ENCODE results near the gene NKAPL. TPM values are rescaled to one million over a fixed set of nuclear protein-coding genes. Genes with fewer than 3 reads are reported as not detected.

NKAPL gene
- total and polyA plus RNA-seq, 2 of the 13 experiments (the other 11 are each of a cell fraction or from before 2014, with no cell fraction given): not detected

DNA sequence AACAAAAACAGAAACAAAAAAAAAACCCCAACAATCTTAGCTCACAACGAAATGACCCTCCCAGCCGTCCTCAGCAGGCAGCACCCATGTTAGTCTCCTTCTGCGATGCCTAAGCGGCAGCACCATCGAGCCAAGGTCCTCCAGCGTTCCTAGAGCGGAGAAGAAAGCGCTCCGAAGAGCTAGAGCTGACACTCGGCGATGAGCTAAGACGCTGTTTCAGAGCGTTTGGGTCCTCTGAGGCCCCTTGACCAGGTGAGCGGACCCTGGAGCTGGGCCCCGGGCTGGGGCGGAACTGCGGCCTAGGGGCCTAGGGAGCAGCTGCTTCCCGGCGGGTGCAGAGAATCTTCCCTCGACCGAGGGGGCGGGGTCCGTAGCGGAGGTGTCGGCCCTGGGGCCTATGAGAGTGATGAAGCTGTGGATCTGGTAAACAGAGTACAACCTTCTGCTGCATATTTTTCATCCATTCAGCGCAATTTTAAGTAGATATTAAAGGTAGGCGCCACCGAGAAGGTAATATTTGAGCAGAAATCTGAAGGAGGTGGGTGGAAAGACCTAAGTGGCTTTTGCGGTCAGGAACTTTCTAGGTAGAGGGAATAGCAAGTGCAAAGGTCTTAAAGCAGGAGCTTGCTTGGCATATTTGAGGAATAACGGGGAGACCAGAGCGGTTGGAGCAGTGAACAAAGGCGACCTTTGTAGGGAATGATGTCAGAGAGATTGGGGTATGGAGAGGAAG, 8.0 kb downstream of the NKAPL start, which contains the start of gene ZSCAN26 (continued):
- TF ChIP-seq, protein P1, sequence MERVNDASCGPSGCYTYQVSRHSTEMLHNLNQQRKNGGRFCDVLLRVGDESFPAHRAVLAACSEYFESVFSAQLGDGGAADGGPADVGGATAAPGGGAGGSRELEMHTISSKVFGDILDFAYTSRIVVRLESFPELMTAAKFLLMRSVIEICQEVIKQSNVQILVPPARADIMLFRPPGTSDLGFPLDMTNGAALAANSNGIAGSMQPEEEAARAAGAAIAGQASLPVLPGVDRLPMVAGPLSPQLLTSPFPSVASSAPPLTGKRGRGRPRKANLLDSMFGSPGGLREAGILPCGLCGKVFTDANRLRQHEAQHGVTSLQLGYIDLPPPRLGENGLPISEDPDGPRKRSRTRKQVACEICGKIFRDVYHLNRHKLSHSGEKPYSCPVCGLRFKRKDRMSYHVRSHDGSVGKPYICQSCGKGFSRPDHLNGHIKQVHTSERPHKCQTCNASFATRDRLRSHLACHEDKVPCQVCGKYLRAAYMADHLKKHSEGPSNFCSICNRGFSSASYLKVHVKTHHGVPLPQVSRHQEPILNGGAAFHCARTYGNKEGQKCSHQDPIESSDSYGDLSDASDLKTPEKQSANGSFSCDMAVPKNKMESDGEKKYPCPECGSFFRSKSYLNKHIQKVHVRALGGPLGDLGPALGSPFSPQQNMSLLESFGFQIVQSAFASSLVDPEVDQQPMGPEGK (CRISPR knock-in tag; IDR thresholded peaks at IDR 0.05): peak; percentile 70; the same call in 1 of the 2 replicates
- peak; percentile 92 for TF ChIP-seq ZNF292 (CRISPR knock-in tag; IDR thresholded peaks at IDR 0.05; ENCODE audit: borderline replicate concordance, low read depth)
- no peak; the same call in 1 of the 2 replicates for TF ChIP-seq ZNF256 (CRISPR knock-in tag; conservative IDR thresholded peaks at IDR 0.05)
- TF ChIP-seq, protein P2, sequence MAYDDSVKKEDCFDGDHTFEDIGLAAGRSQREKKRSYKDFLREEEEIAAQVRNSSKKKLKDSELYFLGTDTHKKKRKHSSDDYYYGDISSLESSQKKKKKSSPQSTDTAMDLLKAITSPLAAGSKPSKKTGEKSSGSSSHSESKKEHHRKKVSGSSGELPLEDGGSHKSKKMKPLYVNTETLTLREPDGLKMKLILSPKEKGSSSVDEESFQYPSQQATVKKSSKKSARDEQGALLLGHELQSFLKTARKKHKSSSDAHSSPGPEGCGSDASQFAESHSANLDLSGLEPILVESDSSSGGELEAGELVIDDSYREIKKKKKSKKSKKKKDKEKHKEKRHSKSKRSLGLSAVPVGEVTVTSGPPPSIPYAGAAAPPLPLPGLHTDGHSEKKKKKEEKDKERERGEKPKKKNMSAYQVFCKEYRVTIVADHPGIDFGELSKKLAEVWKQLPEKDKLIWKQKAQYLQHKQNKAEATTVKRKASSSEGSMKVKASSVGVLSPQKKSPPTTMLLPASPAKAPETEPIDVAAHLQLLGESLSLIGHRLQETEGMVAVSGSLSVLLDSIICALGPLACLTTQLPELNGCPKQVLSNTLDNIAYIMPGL (CRISPR knock-in tag; IDR thresholded peaks at IDR 0.05; ENCODE audit: borderline replicate concordance in 1 of 2, low read depth in 1 of 2): peak; percentile 94 to 97; a peak in 3 of 4 replicates
- TF ChIP-seq, protein P3, sequence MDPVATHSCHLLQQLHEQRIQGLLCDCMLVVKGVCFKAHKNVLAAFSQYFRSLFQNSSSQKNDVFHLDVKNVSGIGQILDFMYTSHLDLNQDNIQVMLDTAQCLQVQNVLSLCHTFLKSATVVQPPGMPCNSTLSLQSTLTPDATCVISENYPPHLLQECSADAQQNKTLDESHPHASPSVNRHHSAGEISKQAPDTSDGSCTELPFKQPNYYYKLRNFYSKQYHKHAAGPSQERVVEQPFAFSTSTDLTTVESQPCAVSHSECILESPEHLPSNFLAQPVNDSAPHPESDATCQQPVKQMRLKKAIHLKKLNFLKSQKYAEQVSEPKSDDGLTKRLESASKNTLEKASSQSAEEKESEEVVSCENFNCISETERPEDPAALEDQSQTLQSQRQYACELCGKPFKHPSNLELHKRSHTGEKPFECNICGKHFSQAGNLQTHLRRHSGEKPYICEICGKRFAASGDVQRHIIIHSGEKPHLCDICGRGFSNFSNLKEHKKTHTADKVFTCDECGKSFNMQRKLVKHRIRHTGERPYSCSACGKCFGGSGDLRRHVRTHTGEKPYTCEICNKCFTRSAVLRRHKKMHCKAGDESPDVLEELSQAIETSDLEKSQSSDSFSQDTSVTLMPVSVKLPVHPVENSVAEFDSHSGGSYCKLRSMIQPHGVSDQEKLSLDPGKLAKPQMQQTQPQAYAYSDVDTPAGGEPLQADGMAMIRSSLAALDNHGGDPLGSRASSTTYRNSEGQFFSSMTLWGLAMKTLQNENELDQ (CRISPR knock-in tag; IDR thresholded peaks at IDR 0.05; ENCODE audit: borderline replicate concordance): peak; percentile 64; the same call in 1 of the 2 replicates
- TF ChIP-seq, protein P4, sequence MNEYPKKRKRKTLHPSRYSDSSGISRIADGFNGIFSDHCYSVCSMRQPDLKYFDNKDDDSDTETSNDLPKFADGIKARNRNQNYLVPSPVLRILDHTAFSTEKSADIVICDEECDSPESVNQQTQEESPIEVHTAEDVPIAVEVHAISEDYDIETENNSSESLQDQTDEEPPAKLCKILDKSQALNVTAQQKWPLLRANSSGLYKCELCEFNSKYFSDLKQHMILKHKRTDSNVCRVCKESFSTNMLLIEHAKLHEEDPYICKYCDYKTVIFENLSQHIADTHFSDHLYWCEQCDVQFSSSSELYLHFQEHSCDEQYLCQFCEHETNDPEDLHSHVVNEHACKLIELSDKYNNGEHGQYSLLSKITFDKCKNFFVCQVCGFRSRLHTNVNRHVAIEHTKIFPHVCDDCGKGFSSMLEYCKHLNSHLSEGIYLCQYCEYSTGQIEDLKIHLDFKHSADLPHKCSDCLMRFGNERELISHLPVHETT (CRISPR knock-in tag; conservative IDR thresholded peaks at IDR 0.05): peak; percentile 73
- no peak for TF ChIP-seq ZNF101 (CRISPR knock-in tag; IDR thresholded peaks at IDR 0.05; ENCODE audit: borderline replicate concordance, low read depth)
- TF ChIP-seq EHMT2 (IDR thresholded peaks at IDR 0.05; ENCODE audit: borderline replicate concordance, low read depth, low read length): peak; percentile 78; the same call in 1 of the 2 replicates
- 0 out of 2 replicates have a peak, but pooled peaks have one; percentile 44 for TF ChIP-seq MYNN (CRISPR knock-in tag; IDR thresholded peaks at IDR 0.05; ENCODE audit: low read depth)
- no peak for TF ChIP-seq ZSCAN30 (CRISPR knock-in tag; IDR thresholded peaks at IDR 0.05)
- no peak for TF ChIP-seq IKZF1 (IDR thresholded peaks at IDR 0.05)
- TF ChIP-seq SIN3B (IDR thresholded peaks at IDR 0.05; ENCODE audit: low read length): peak; percentile 30; the same call in 1 of the 2 replicates
- TF ChIP-seq ARNT2 (CRISPR knock-in tag; IDR thresholded peaks at IDR 0.05; ENCODE audit: low read depth): peak; percentile 84
- TF ChIP-seq, protein P5, sequence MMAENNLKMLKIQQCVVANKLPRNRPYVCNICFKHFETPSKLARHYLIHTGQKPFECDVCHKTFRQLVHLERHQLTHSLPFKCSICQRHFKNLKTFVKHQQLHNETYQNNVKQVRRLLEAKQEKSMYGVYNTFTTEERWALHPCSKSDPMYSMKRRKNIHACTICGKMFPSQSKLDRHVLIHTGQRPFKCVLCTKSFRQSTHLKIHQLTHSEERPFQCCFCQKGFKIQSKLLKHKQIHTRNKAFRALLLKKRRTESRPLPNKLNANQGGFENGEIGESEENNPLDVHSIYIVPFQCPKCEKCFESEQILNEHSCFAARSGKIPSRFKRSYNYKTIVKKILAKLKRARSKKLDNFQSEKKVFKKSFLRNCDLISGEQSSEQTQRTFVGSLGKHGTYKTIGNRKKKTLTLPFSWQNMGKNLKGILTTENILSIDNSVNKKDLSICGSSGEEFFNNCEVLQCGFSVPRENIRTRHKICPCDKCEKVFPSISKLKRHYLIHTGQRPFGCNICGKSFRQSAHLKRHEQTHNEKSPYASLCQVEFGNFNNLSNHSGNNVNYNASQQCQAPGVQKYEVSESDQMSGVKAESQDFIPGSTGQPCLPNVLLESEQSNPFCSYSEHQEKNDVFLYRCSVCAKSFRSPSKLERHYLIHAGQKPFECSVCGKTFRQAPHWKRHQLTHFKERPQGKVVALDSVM (CRISPR knock-in tag; IDR thresholded peaks at IDR 0.05): no peak
- no peak; the same call in 1 of the 2 replicates for TF ChIP-seq CAMTA2 (CRISPR knock-in tag; IDR thresholded peaks at IDR 0.05; ENCODE audit: borderline replicate concordance)
- TF ChIP-seq ZNF230 (CRISPR knock-in tag; IDR thresholded peaks at IDR 0.05): peak; percentile 84
- no peak for TF ChIP-seq PHF5A (CRISPR knock-in tag; IDR thresholded peaks at IDR 0.05; ENCODE audit: low read depth, unreplicated experiment)
- peak; percentile 85; the same call in 1 of the 2 replicates for TF ChIP-seq ZNF775 (CRISPR knock-in tag; IDR thresholded peaks at IDR 0.05; ENCODE audit: borderline replicate concordance)

All from HepG2 (cell line).